Heart right ventricle (tissue), 16 donors: ENCODE data around the gene PRDX3. TPM values are rescaled to one million over a fixed set of nuclear protein-coding genes. Genes with fewer than 3 reads are reported as not detected.
"Not testable (repeated sequence)": the region's sequence is repeated elsewhere in the genome, so short reads cannot be mapped to it uniquely, and the experiment has no call there.

ENCODE experiments used
- ATAC-seq, 8 donors: fragments of 200-7000 bp; cut with Tn5 transposase; one replicate each; pipeline ENCODE4 v1.9.1; 2020; ENCODE audit warnings: mild to moderate bottlenecking in 8 of 8, moderate library complexity in 8 of 8, moderate number of reproducible peaks in 1 of 8
- DNase-seq, 2 donors: peaks; one replicate each; pipeline ENCODE4 v3.0.0-alpha.2; 2020
- H3K27ac ChIP-seq, 10 donors: fragments of 200-600 bp; sonication (generic) in 2 of 10; one replicate each; pipeline versions ENCODE4 v1.5.0 to v1.8.0; 2020 to 2022; ENCODE audit warnings: mild to moderate bottlenecking in 3 of 10
- H3K27me3 ChIP-seq, 7 donors: fragments of 200-600 bp; one replicate each; pipeline ENCODE4 v1.8.0; 2021 to 2022; ENCODE audit warnings: mild to moderate bottlenecking in 2 of 7
- H3K36me3 ChIP-seq, 9 donors: fragments of 200-600 bp; sonication (generic) in 1 of 9; one replicate each; pipeline versions ENCODE4 v1.5.0 to v1.8.0; 2020 to 2022; ENCODE audit warnings: mild to moderate bottlenecking in 2 of 9
- H3K4me1 ChIP-seq, 9 donors: fragments of 200-600 bp; sonication (generic) in 1 of 9; one replicate each; pipeline versions ENCODE4 v1.5.0 to v1.8.0; 2020 to 2022; ENCODE audit warnings: mild to moderate bottlenecking in 4 of 9
- H3K4me3 ChIP-seq, 10 donors: fragments of 200-600 bp; sonication (generic) in 2 of 10; one replicate each; pipeline versions ENCODE4 v1.5.0 to v1.8.0; 2020 to 2022; ENCODE audit warnings: mild to moderate bottlenecking in 7 of 10, moderate library complexity in 2 of 10
- H3K9me3 ChIP-seq, 11 donors: fragments of 200-600 bp in 10 of 11; sonication (generic) in 2 of 11; one replicate each; pipeline versions ENCODE4 v1.5.0 to v1.8.0; 2013 to 2022; ENCODE audit warnings: mild to moderate bottlenecking in 2 of 11, control low read depth in 1 of 11, moderate library complexity in 1 of 11
- CTCF ChIP-seq, 9 donors: fragments of 200-600 bp; sonication (generic) in 2 of 9; IDR thresholded peaks; one replicate each; pipeline versions ENCODE4 v1.5.0 to v1.8.0; 2021 to 2022; ENCODE audit warnings: antibody characterized with exemption in 9 of 9, mild to moderate bottlenecking in 5 of 9, moderate library complexity in 1 of 9
- WGBS, 2 donors: extraction: QIAGEN DNeasy Blood & Tissue Kit; methylation state at CpG; one replicate each; pipeline ENCODE4 v1.1.7; 2013; ENCODE audit warnings: inconsistent platforms in 1 of 2; 5-methylcytosine and 5-hydroxymethylcytosine counted together
- intact Hi-C, 10 donors: fragments of 100-400 bp; cut with DNase I; formaldehyde crosslinking; loops; one replicate each; pipeline versions ENCODE4 v1.11.1 to v1.14.2; 2022
- polyA plus RNA-seq, 2 donors: library from polyadenylated mRNA; stranded (reverse); fragments of 200-250 nt; gene quantifications; one replicate each; pipeline ENCODE4 v1.2.3, GENCODE V29; 2013
- total RNA-seq, 10 donors: library from RNA; stranded (reverse); fragmentation: NEBNext Ultra II Directional in 3 of 10; extraction: Animal tissue kit (Norgen Biotek cat#: 25700) in 3 of 10; gene quantifications; one replicate each; pipeline versions ENCODE4 v1.2.1 to v1.2.4, GENCODE V29; 2021 to 2023
- donor health status: Arrhythmogenic right ventricular cardiomyopathy.
- donor health status: ischemic (EF 13 %, LVEDD 7.1; RV severe dilation, severe dysfunction).
- donor health status: healthy with polysubstance abuse.
- donor health status: DM: no; HTN: yes; CAD: no.
- donor health status: DM: no; HTN: no; CAD: no.
- donor health status: ischemic (EF 25% LVEDD 6.9; RV normal size, moderate dysfunction).
- donor health status: ischemic (EF 25% LVEDD 5.7; RV mildly dilated, moderate dysfunction).
- donor health status: healthy.
- donor health status: DM: yes; HTN: yes; CAD: no.
- donor health status: Ischemic cardiomyopathy.
- donor health status: ischemic (EF 35%, LVEDD 5.7; RV mildly dilated, moderate dysfunction).
- donor health status: nonischemic (EF 11% LVEDD 7.7; RV severe dilation, severe dysfunction).
- donor health status: DM: yes; HTN: yes; CAD: no.
- donor health status: PGD.
- donor health status: ischemic (EF 29% LVEDD 5.4; RV normal size, mild dysfunction).
- donor health status: nonischemic (EF 23%, LVEDD 6.1; RV moderate dilation, normal function).

Gene PRDX3
- total and polyA plus RNA-seq, 12 donors, result 75.4 to 323 (median 279) TPM

- peaks cover 0 to 68% (median 14%) of the 10 kb centered on the region in 9 donors for H3K36me3 ChIP-seq
- no peaks in the 10 kb centered on the region for H3K9me3 ChIP-seq
- peaks cover 0 to 31% (median 19%) of the 10 kb centered on the region in 9 donors for H3K4me1 ChIP-seq
- no peak overlapping the region for H3K4me3 ChIP-seq
- WGBS, 2 donors, result 51 to 54% methylated on average over 11 of the region's 11 CpGs
- no peak for TF ChIP-seq CTCF (IDR thresholded peaks at IDR 0.05)
- H3K27ac ChIP-seq, result no peak overlapping the region
- ATAC-seq (no peak), DNase-seq (no peak)
- H3K27me3 ChIP-seq, result no peaks in the 10 kb centered on the region
- intact Hi-C loops, result no loop called here
Observed at GRCh38 chr10:119161680-119162451, 16.7 kb downstream of the PRDX3 start.

GRCh38 chr10:119159332-119159731 lies 19.3 kb downstream of the PRDX3 start:
- peaks cover 0 to 93% (median 37%) of the 10 kb centered on the region in 9 donors for H3K36me3 ChIP-seq
- no peak overlapping the region for H3K4me3 ChIP-seq
- TF ChIP-seq CTCF (IDR thresholded peaks at IDR 0.05), result no peak
- intact Hi-C loops, result no loop called here
- WGBS, 2 donors, result 59 to 70% methylated on average over 8 of the region's 8 CpGs
- H3K9me3 ChIP-seq, result no peaks in the 10 kb centered on the region
- no peaks in the 10 kb centered on the region for H3K27me3 ChIP-seq
- H3K27ac ChIP-seq, result no peak overlapping the region
- H3K4me1 ChIP-seq, result peaks cover 0 to 13% (median 2%) of the 10 kb centered on the region in 9 donors
- DNase-seq (no peak), ATAC-seq (peak in 6 of 8 donors; percentile 8 to 32 (median 24))

GRCh38 chr10:119153661-119154060 lies 25.0 kb downstream of the PRDX3 start:
- H3K4me3 ChIP-seq, result no peak overlapping the region
- no peak overlapping the region for H3K27ac ChIP-seq
- H3K9me3 ChIP-seq, result no peaks in the 10 kb centered on the region
- 96 to 99% methylated on average over 12 of the region's 12 CpGs for WGBS, 2 donors
- H3K4me1 ChIP-seq, result no peaks in the 10 kb centered on the region
- no peak for TF ChIP-seq CTCF (IDR thresholded peaks at IDR 0.05)
- intact Hi-C loops, result no loop called here
- H3K36me3 ChIP-seq, result peaks cover 0 to 100% (median 66%) of the 10 kb centered on the region in 9 donors
- no peak for DNase-seq
- no peaks in the 10 kb centered on the region for H3K27me3 ChIP-seq
- no peak for ATAC-seq

GRCh38 chr10:119153041-119153440 lies 25.6 kb downstream of the PRDX3 start:
- DNase-seq, result no peak
- intact Hi-C loops, result no loop called here
- H3K27ac ChIP-seq, result no peak overlapping the region
- H3K9me3 ChIP-seq, result no peaks in the 10 kb centered on the region
- WGBS, 2 donors, result 83 to 87% methylated on average over 5 of the region's 5 CpGs
- ATAC-seq, result no peak
- H3K36me3 ChIP-seq, result peaks cover 0 to 100% (median 62%) of the 10 kb centered on the region in 9 donors
- H3K4me3 ChIP-seq, result no peak overlapping the region
- H3K4me1 ChIP-seq, result no peaks in the 10 kb centered on the region
- H3K27me3 ChIP-seq, result no peaks in the 10 kb centered on the region
- TF ChIP-seq CTCF (IDR thresholded peaks at IDR 0.05), result no peak

GRCh38 chr10:119151601-119152000 lies 27.0 kb downstream of the PRDX3 start:
- H3K4me1 ChIP-seq, H3K9me3 ChIP-seq, DNase-seq, H3K27me3 ChIP-seq, ATAC-seq, H3K4me3 ChIP-seq, intact Hi-C loops, H3K27ac ChIP-seq: not testable (repeated sequence)
- 95 to 98% methylated on average over 6 of the region's 6 CpGs for WGBS, 2 donors
- H3K36me3 ChIP-seq, result peaks cover 0 to 100% (median 56%) of the 10 kb centered on the region in 9 donors
